GM23338 (cell line): ENCODE measurements around the gene PCK2. TPM values are rescaled to one million over a fixed set of nuclear protein-coding genes. Genes with fewer than 3 reads are reported as not detected.

Experiments used
- ATAC-seq: fragments of 200-7000 bp; cut with Tn5 transposase; 3 replicates; pipeline ENCODE4 v1.9.1; 2020
- DNase-seq: peaks from one replicate; pipeline ENCODE4 v3.0.0-alpha.2; 2015; ENCODE audit warnings: low spot score
- H2AFZ ChIP-seq: fragments of 200-600 bp; sonication (generic); 2 replicates; pipeline ENCODE4 v1.8.0; 2016; ENCODE audit warnings: antibody characterized with exemption, mild to moderate bottlenecking, moderate library complexity
- H3F3A ChIP-seq: fragments of 200-600 bp; sonication (generic); replicated peaks from 2 replicates; pipeline ENCODE4 v1.8.0; 2017; ENCODE audit warnings: antibody characterized with exemption, mixed run types, low read depth
- H3K27ac ChIP-seq: fragments of 200-600 bp; sonication (generic); 2 replicates; pipeline ENCODE4 v1.6.1; 2016; ENCODE audit warnings: low read depth
- H3K27me3 ChIP-seq: fragments of 200-600 bp; sonication (generic); 2 replicates; pipeline ENCODE4 v1.8.0; 2016; ENCODE audit warnings: mild to moderate bottlenecking, mixed run types, moderate library complexity; ENCODE audit not compliant: insufficient read depth
- H3K36me3 ChIP-seq: fragments of 200-600 bp; sonication (generic); 2 replicates; pipeline ENCODE4 v1.8.0; 2016; ENCODE audit warnings: mild to moderate bottlenecking; ENCODE audit not compliant: insufficient read depth
- H3K4me1 ChIP-seq: fragments of 200-600 bp; sonication (generic); 2 replicates; pipeline ENCODE4 v1.8.0; 2016; ENCODE audit warnings: mild to moderate bottlenecking, moderate library complexity; ENCODE audit not compliant: insufficient read depth
- H3K4me2 ChIP-seq: fragments of 200-600 bp; sonication (generic); 2 replicates; pipeline ENCODE4 v1.7.1; 2017; ENCODE audit warnings: mixed run types
- H3K4me3 ChIP-seq: fragments of 200-600 bp; sonication (generic); 2 replicates; pipeline ENCODE4 v1.6.1; 2016; ENCODE audit warnings: mixed run types
- H3K79me2 ChIP-seq: fragments of 200-600 bp; sonication (generic); replicated peaks from 2 replicates; pipeline ENCODE4 v1.8.0; 2017; ENCODE audit warnings: mild to moderate bottlenecking; ENCODE audit not compliant: insufficient read depth
- H3K9me2 ChIP-seq: fragments of 200-600 bp; sonication (generic); 2 replicates; pipeline ENCODE4 v1.8.0; 2017; ENCODE audit not compliant: insufficient read depth
- H4K20me1 ChIP-seq: fragments of 200-600 bp; sonication (generic); replicated peaks from 2 replicates; pipeline ENCODE4 v1.8.0; 2017; ENCODE audit warnings: mild to moderate bottlenecking; ENCODE audit not compliant: insufficient read depth
- H3K27ac Mint-ChIP-seq: 2 replicates; pipeline ENCODE4 v1.8.0; 2020; ENCODE audit warnings: inconsistent platforms, mild to moderate bottlenecking, moderate library complexity, mixed read lengths
- H3K27me3 Mint-ChIP-seq: 3 replicates; pipeline ENCODE4 v1.8.0; 2022; ENCODE audit warnings: low read depth, mild to moderate bottlenecking, moderate library complexity, mixed read lengths, inconsistent platforms; ENCODE audit not compliant: insufficient read depth, poor library complexity
- H3K36me3 Mint-ChIP-seq: 3 replicates; pipeline ENCODE4 v1.8.0; 2021; ENCODE audit warnings: low read depth, mild to moderate bottlenecking, inconsistent platforms, moderate library complexity, mixed read lengths
- H3K4me1 Mint-ChIP-seq: 3 replicates; pipeline ENCODE4 v1.8.0; 2020; ENCODE audit warnings: mild to moderate bottlenecking, inconsistent platforms, mixed read lengths
- H3K4me3 Mint-ChIP-seq: 3 replicates; pipeline ENCODE4 v1.8.0; 2021; ENCODE audit warnings: moderate library complexity, mild to moderate bottlenecking, inconsistent platforms, mixed read lengths
- H3K9me3 Mint-ChIP-seq: 3 replicates; pipeline ENCODE4 v1.8.0; 2020; ENCODE audit warnings: moderate library complexity, mild to moderate bottlenecking, inconsistent platforms, mixed read lengths
- CREB1 ChIP-seq: fragments of 250-450 bp; sonication (Bioruptor Pico); IDR thresholded peaks from 2 replicates; pipeline ENCODE4 v1.5.0; 2020; ENCODE audit warnings: low read depth, mild to moderate bottlenecking, moderate library complexity
- EZH2 ChIP-seq: fragments of 200-600 bp; sonication (generic); IDR thresholded peaks from one replicate; pipeline ENCODE4 v1.8.0; 2017; ENCODE audit warnings: antibody characterized with exemption, mild to moderate bottlenecking, low read depth; ENCODE audit not compliant: unreplicated experiment
- JUNB ChIP-seq: IDR thresholded peaks from one replicate; pipeline ENCODE4 v1.6.1; 2016; ENCODE audit warnings: antibody characterized with exemption; ENCODE audit not compliant: unreplicated experiment
- NANOG ChIP-seq: IDR thresholded peaks from 2 replicates; pipeline ENCODE4 v1.6.1; 2016; ENCODE audit warnings: antibody characterized with exemption, borderline replicate concordance
- STAT1 ChIP-seq: IDR thresholded peaks from one replicate; pipeline ENCODE4 v1.6.1; 2016; ENCODE audit warnings: antibody characterized with exemption; ENCODE audit not compliant: unreplicated experiment
- ZNF114 ChIP-seq: fragments of 250-450 bp; sonication (Bioruptor Pico); IDR thresholded peaks from 2 replicates; pipeline ENCODE4 v1.5.0; 2020; ENCODE audit warnings: mild to moderate bottlenecking, moderate library complexity
- ZNF331 ChIP-seq: fragments of 250-450 bp; sonication (Bioruptor Pico); IDR thresholded peaks from 2 replicates; pipeline ENCODE4 v1.5.0; 2020; ENCODE audit warnings: low read depth, mild to moderate bottlenecking, moderate library complexity
- polyA plus RNA-seq: library from polyadenylated mRNA; unstranded; fragments of >200 nt; fragmentation: Nextera tagmentation; extraction: Ambion mirVana; gene quantifications from 2 replicates; pipeline ENCODE4 v1.2.1, GENCODE V29; 2016
- total RNA-seq: library from RNA; depleted of rRNA; stranded (reverse); fragments of >200 nt; shearing (Covaris generic); gene quantifications from 2 replicates; pipeline ENCODE4 v1.2.3, GENCODE V29; 2014
- TF ChIP-seq, protein P1 (sequence below), 2 experiments: fragments of 200-600 bp in 1 of 2; sonication (generic) in 1 of 2; conservative IDR thresholded peaks; 2 replicates each; pipeline versions ENCODE4 v1.5.1 to v1.6.1; 2016 to 2017; ENCODE audit warnings: antibody characterized with exemption in 2 of 2, low read depth in 2 of 2, mild to moderate bottlenecking in 2 of 2, moderate library complexity in 1 of 2
- TF ChIP-seq, protein P2 (sequence below): IDR thresholded peaks from one replicate; pipeline ENCODE4 v1.6.1; 2018; ENCODE audit warnings: antibody characterized with exemption; ENCODE audit not compliant: unreplicated experiment
- TF ChIP-seq, protein P3 (sequence below): fragments of 250-450 bp; sonication (Bioruptor Pico); IDR thresholded peaks from 2 replicates; pipeline ENCODE4 v1.5.0; 2020; ENCODE audit warnings: mild to moderate bottlenecking, moderate library complexity

The PCK2 gene
- total and polyA plus RNA-seq, 2 experiments from 2014 or later, result 53.5 to 103 TPM

DNA sequence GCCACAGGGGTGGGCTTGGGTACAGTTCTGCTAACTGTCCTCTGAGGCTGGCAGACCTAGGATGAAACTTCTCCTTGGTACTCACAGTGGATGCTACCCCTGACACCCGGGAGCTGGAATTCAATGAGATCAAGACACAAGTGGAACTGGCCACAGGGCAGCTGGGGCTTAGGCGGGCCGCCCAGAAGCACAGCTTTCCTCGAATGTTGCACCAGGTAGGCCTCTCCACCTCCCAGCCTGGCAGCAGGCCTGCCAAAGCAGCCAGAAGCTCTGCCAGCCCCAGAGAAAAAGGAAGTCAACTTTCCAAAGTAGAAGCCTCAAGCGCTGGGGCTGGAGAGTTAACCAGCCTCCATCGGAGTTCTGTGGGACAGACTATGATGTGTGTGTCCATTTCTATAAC lies 23.1 kb downstream of the PCK2 start:
- H3K36me3 ChIP-seq, result peaks cover 16% of the 10 kb centered on the region; the same call in 1 of the 2 replicates
- no peak for DNase-seq
- peaks cover 11% of the 10 kb centered on the region for H3K79me2 ChIP-seq
- no peak overlapping the region for H3K4me2 ChIP-seq
- H3K4me1 ChIP-seq, result peaks cover 6% of the 10 kb centered on the region
- H3K4me1 Mint-ChIP-seq, result peaks cover 16% of the 10 kb centered on the region
- no peak overlapping the region for H3K27ac ChIP-seq
- H3K27me3 Mint-ChIP-seq, result peaks cover 21% of the 10 kb centered on the region
- no peak for ATAC-seq
- H4K20me1 ChIP-seq, result no peaks in the 10 kb centered on the region; the same call in none of the 2 replicates
- no peak overlapping the region for H3K4me3 Mint-ChIP-seq
- no peak overlapping the region for H2AFZ ChIP-seq
- TF ChIP-seq NANOG, result no peak
- no peak for TF ChIP-seq JUNB
- TF ChIP-seq, protein P1, sequence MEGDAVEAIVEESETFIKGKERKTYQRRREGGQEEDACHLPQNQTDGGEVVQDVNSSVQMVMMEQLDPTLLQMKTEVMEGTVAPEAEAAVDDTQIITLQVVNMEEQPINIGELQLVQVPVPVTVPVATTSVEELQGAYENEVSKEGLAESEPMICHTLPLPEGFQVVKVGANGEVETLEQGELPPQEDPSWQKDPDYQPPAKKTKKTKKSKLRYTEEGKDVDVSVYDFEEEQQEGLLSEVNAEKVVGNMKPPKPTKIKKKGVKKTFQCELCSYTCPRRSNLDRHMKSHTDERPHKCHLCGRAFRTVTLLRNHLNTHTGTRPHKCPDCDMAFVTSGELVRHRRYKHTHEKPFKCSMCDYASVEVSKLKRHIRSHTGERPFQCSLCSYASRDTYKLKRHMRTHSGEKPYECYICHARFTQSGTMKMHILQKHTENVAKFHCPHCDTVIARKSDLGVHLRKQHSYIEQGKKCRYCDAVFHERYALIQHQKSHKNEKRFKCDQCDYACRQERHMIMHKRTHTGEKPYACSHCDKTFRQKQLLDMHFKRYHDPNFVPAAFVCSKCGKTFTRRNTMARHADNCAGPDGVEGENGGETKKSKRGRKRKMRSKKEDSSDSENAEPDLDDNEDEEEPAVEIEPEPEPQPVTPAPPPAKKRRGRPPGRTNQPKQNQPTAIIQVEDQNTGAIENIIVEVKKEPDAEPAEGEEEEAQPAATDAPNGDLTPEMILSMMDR (conservative IDR thresholded peaks at IDR 0.05; ENCODE audit: low read depth in 2 of 2), result no peak
- no peak for TF ChIP-seq EZH2
- no peak for TF ChIP-seq ZNF114 (CRISPR knock-in tag)
- TF ChIP-seq, protein P2, sequence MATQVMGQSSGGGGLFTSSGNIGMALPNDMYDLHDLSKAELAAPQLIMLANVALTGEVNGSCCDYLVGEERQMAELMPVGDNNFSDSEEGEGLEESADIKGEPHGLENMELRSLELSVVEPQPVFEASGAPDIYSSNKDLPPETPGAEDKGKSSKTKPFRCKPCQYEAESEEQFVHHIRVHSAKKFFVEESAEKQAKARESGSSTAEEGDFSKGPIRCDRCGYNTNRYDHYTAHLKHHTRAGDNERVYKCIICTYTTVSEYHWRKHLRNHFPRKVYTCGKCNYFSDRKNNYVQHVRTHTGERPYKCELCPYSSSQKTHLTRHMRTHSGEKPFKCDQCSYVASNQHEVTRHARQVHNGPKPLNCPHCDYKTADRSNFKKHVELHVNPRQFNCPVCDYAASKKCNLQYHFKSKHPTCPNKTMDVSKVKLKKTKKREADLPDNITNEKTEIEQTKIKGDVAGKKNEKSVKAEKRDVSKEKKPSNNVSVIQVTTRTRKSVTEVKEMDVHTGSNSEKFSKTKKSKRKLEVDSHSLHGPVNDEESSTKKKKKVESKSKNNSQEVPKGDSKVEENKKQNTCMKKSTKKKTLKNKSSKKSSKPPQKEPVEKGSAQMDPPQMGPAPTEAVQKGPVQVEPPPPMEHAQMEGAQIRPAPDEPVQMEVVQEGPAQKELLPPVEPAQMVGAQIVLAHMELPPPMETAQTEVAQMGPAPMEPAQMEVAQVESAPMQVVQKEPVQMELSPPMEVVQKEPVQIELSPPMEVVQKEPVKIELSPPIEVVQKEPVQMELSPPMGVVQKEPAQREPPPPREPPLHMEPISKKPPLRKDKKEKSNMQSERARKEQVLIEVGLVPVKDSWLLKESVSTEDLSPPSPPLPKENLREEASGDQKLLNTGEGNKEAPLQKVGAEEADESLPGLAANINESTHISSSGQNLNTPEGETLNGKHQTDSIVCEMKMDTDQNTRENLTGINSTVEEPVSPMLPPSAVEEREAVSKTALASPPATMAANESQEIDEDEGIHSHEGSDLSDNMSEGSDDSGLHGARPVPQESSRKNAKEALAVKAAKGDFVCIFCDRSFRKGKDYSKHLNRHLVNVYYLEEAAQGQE, result no peak
- TF ChIP-seq CREB1 (CRISPR knock-in tag), result no peak
- no peak for TF ChIP-seq STAT1
- no peak for TF ChIP-seq ZNF331 (CRISPR knock-in tag)
- H3K27me3 ChIP-seq, result no peaks in the 10 kb centered on the region
- no peaks in the 10 kb centered on the region for H3K9me2 ChIP-seq
- H3K9me3 Mint-ChIP-seq, result peaks cover 3% of the 10 kb centered on the region; the same call in 1 of the 3 replicates
- H3F3A ChIP-seq, result peaks cover 6% of the 10 kb centered on the region; the same call in 1 of the 2 replicates
- H3K4me3 ChIP-seq, result no peak overlapping the region
- no peak overlapping the region for H3K27ac Mint-ChIP-seq
- peaks cover 42% of the 10 kb centered on the region for H3K36me3 Mint-ChIP-seq

DNA sequence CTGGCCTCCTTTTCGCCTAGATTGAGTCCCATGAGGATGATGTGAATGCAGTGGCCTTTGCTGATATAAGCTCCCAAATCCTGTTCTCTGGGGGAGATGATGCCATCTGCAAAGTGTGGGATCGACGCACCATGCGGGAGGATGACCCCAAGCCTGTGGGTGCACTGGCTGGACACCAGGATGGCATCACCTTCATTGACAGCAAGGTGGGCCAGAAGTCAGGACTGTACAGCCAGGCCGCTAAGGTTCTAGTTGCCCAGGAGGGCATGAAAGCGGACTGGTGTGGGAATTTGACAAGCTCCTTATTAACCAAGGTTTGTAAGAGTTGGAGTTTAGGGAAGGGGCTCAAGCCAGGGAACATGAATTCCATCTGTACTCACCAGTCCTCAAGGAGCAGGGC lies 25.6 kb downstream of the PCK2 start:
- Histone ChIP-seq H3K27ac (no peak overlapping the region), H2AFZ (no peak overlapping the region), H3F3A (no peaks in the 10 kb centered on the region), H3K9me2 (no peaks in the 10 kb centered on the region), H3K79me2 (peaks cover 11% of the 10 kb centered on the region), H4K20me1 (no peaks in the 10 kb centered on the region; the same call in none of the 2 replicates), H3K4me3 (no peak overlapping the region), H3K36me3 (peaks cover 19% of the 10 kb centered on the region; the same call in 1 of the 2 replicates), H3K4me2 (no peak overlapping the region), H3K27me3 (no peaks in the 10 kb centered on the region), H3K4me1 (peaks cover 6% of the 10 kb centered on the region)
- Mint-ChIP-seq H3K27me3 (peaks cover 13% of the 10 kb centered on the region), H3K27ac (no peak overlapping the region), H3K4me3 (no peak overlapping the region), H3K4me1 (peaks cover 16% of the 10 kb centered on the region), H3K36me3 (peaks cover 58% of the 10 kb centered on the region), H3K9me3 (peaks cover 3% of the 10 kb centered on the region; the same call in 1 of the 3 replicates)
- DNase-seq (no peak), ATAC-seq (no peak)
- TF ChIP-seq, protein P3, sequence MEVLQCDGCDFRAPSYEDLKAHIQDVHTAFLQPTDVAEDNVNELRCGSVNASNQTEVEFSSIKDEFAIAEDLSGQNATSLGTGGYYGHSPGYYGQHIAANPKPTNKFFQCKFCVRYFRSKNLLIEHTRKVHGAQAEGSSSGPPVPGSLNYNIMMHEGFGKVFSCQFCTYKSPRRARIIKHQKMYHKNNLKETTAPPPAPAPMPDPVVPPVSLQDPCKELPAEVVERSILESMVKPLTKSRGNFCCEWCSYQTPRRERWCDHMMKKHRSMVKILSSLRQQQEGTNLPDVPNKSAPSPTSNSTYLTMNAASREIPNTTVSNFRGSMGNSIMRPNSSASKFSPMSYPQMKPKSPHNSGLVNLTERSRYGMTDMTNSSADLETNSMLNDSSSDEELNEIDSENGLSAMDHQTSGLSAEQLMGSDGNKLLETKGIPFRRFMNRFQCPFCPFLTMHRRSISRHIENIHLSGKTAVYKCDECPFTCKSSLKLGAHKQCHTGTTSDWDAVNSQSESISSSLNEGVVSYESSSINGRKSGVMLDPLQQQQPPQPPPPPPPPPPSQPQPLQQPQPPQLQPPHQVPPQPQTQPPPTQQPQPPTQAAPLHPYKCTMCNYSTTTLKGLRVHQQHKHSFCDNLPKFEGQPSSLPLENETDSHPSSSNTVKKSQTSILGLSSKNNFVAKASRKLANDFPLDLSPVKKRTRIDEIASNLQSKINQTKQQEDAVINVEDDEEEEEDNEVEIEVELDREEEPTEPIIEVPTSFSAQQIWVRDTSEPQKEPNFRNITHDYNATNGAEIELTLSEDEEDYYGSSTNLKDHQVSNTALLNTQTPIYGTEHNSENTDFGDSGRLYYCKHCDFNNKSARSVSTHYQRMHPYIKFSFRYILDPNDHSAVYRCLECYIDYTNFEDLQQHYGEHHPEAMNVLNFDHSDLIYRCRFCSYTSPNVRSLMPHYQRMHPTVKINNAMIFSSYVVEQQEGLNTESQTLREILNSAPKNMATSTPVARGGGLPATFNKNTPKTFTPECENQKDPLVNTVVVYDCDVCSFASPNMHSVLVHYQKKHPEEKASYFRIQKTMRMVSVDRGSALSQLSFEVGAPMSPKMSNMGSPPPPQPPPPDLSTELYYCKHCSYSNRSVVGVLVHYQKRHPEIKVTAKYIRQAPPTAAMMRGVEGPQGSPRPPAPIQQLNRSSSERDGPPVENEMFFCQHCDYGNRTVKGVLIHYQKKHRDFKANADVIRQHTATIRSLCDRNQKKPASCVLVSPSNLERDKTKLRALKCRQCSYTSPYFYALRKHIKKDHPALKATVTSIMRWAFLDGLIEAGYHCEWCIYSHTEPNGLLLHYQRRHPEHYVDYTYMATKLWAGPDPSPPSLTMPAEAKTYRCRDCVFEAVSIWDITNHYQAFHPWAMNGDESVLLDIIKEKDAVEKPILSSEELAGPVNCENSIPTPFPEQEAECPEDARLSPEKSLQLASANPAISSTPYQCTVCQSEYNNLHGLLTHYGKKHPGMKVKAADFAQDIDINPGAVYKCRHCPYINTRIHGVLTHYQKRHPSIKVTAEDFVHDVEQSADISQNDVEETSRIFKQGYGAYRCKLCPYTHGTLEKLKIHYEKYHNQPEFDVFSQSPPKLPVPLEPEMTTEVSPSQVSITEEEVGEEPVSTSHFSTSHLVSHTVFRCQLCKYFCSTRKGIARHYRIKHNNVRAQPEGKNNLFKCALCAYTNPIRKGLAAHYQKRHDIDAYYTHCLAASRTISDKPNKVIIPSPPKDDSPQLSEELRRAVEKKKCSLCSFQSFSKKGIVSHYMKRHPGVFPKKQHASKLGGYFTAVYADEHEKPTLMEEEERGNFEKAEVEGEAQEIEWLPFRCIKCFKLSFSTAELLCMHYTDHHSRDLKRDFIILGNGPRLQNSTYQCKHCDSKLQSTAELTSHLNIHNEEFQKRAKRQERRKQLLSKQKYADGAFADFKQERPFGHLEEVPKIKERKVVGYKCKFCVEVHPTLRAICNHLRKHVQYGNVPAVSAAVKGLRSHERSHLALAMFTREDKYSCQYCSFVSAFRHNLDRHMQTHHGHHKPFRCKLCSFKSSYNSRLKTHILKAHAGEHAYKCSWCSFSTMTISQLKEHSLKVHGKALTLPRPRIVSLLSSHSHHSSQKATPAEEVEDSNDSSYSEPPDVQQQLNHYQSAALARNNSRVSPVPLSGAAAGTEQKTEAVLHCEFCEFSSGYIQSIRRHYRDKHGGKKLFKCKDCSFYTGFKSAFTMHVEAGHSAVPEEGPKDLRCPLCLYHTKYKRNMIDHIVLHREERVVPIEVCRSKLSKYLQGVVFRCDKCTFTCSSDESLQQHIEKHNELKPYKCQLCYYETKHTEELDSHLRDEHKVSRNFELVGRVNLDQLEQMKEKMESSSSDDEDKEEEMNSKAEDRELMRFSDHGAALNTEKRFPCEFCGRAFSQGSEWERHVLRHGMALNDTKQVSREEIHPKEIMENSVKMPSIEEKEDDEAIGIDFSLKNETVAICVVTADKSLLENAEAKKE, result no peak
- TF ChIP-seq ZNF331 (CRISPR knock-in tag), result no peak
